HepG2 (cell line): Measurements from ENCODE around the gene CENPP. TPM values are rescaled to one million over a fixed set of nuclear protein-coding genes. Genes with fewer than 3 reads are reported as not detected.

ENCODE experiments used
- ATAC-seq: fragments of 200-7000 bp; cut with Tn5 transposase; 3 replicates; pipeline ENCODE4 v1.9.1; 2020; ENCODE audit warnings: mild to moderate bottlenecking, moderate library complexity
- BruUV-seq: library from RNA; stranded (reverse); fragments of 400-500 nt; replicated peaks from 2 replicates; lab custom pipeline; 2021; lab: Mats Ljungman, UMichigan
- CTCF ChIA-PET: fragments of 300-600 bp; formaldehyde crosslinking; extraction: SDS; loops from one replicate; lab custom pipeline; 2021; ENCODE audit warnings: low total read pairs, inconsistent platforms, low intra/inter-chr PET ratio; lab: Yijun Ruan, JAX
- POLR2A ChIA-PET: fragments of 350-600 bp; sonication (Branson Sonifier 250); formaldehyde crosslinking; loops from one replicate; lab custom pipeline; 2020; ENCODE audit warnings: antibody characterized with exemption, inconsistent platforms; lab: Yijun Ruan, JAX
- DNase-seq: peaks from one replicate; pipeline ENCODE4 v3.0.0-alpha.2; 2015; ENCODE audit warnings: low spot score
- FAIRE-seq: peaks from 3 replicates; lab custom pipeline; 2011; peaks lifted over from hg19 to GRCh38; lab: Jason Lieb, UNC
- H2AFZ ChIP-seq: one replicate; pipeline ENCODE4 v1.6.1; 2011; ENCODE audit warnings: low read length, inconsistent platforms
- H3K27ac ChIP-seq: fragments of 300-600 bp; 3 replicates; pipeline ENCODE4 v1.8.0; 2011; ENCODE audit warnings: mixed run types, mild to moderate bottlenecking, mixed read lengths, low read length, inconsistent platforms; ENCODE audit not compliant: insufficient read depth; ENCODE audit errors: extremely low read length
- H3K27me3 ChIP-seq, 2 experiments: fragments of 200-600 bp in 1 of 2; 2 replicates in 1 of 2; 3 replicates in 1 of 2; pipeline versions ENCODE4 v1.6.0 to v1.8.0; 2011; ENCODE audit warnings: low read length in 2 of 2, mild to moderate bottlenecking in 2 of 2, moderate library complexity in 2 of 2, inconsistent platforms in 1 of 2; ENCODE audit not compliant: insufficient read depth in 2 of 2, control insufficient read depth in 1 of 2
- H3K36me3 ChIP-seq, 2 experiments: fragments of 200-600 bp in 1 of 2; replicated peaks in 1 of 2; 2 replicates in 1 of 2; 3 replicates in 1 of 2; pipeline versions ENCODE4 v1.5.1 to v1.8.0; 2011; ENCODE audit warnings: low read length in 2 of 2, inconsistent platforms in 1 of 2; ENCODE audit not compliant: insufficient read depth in 2 of 2, control insufficient read depth in 1 of 2
- H3K4me1 ChIP-seq: 2 replicates; pipeline ENCODE4 v1.5.1; 2012; ENCODE audit warnings: low read length, inconsistent platforms; ENCODE audit not compliant: insufficient read depth
- H3K4me2 ChIP-seq: 2 replicates; pipeline ENCODE4 v1.6.0; 2011; ENCODE audit warnings: low read depth, low read length, inconsistent platforms
- H3K4me3 ChIP-seq, 3 experiments: fragments of 200-600 bp in 1 of 3; sonication (generic), shearing (Covaris generic) in 1 of 3; replicated peaks in 1 of 3; 2 replicates each; pipeline ENCODE4 v1.5.1; 2011 to 2016; ENCODE audit warnings: low read length in 3 of 3, inconsistent platforms in 2 of 3, low read depth in 2 of 3, mild to moderate bottlenecking in 2 of 3, control low read depth in 1 of 3, mixed read lengths in 1 of 3; ENCODE audit not compliant: insufficient read depth in 1 of 3
- H3K79me2 ChIP-seq: one replicate; pipeline ENCODE4 v1.6.1; 2011; ENCODE audit warnings: low read length, inconsistent platforms; ENCODE audit not compliant: insufficient read depth
- H3K9ac ChIP-seq: 2 replicates; pipeline ENCODE4 v1.6.0; 2011; ENCODE audit warnings: mild to moderate bottlenecking, low read depth, low read length, inconsistent platforms; ENCODE audit not compliant: insufficient read depth
- H3K9me3 ChIP-seq: 2 replicates; pipeline ENCODE4 v1.5.1; 2012; ENCODE audit warnings: mild to moderate bottlenecking, low read length
- H4K20me1 ChIP-seq: 2 replicates; pipeline ENCODE4 v1.6.0; 2011; ENCODE audit warnings: inconsistent platforms, mild to moderate bottlenecking, low read length, moderate library complexity; ENCODE audit not compliant: insufficient read depth
- ADNP ChIP-seq: sonication (generic); formaldehyde crosslinking; IDR thresholded peaks from 2 replicates; pipeline ENCODE4 v1.4.0; 2020; ENCODE audit warnings: missing genetic modification reagents
- KMT2B ChIP-seq: IDR thresholded peaks from 2 replicates; pipeline ENCODE4 v1.6.1; 2016; ENCODE audit warnings: missing genetic modification reagents, missing compliant biosample characterization
- MTF1 ChIP-seq: sonication (generic); formaldehyde crosslinking; IDR thresholded peaks from 2 replicates; pipeline ENCODE4 v1.5.0; 2020; ENCODE audit warnings: missing genetic modification reagents
- NAIF1 ChIP-seq: sonication (generic); formaldehyde crosslinking; IDR thresholded peaks from 2 replicates; pipeline ENCODE4 v1.5.0; 2020; ENCODE audit warnings: mild to moderate bottlenecking, missing genetic modification reagents, borderline replicate concordance
- PITX1 ChIP-seq: sonication (generic); formaldehyde crosslinking; IDR thresholded peaks from 2 replicates; pipeline ENCODE4 v1.5.1; 2020; ENCODE audit warnings: mild to moderate bottlenecking, missing genetic modification reagents
- SOX5 ChIP-seq: IDR thresholded peaks from 2 replicates; pipeline ENCODE4 v1.6.1; 2016; ENCODE audit warnings: borderline replicate concordance
- TBL1XR1 ChIP-seq: fragments of 150-350 bp; IDR thresholded peaks from 2 replicates; pipeline ENCODE4 v1.6.1; 2014; ENCODE audit warnings: borderline replicate concordance, low read length; ENCODE audit not compliant: partially characterized antibody
- TCF12 ChIP-seq, 2 experiments: fragments of 450-650 bp in 1 of 2; sonication (generic) in 1 of 2; formaldehyde crosslinking in 1 of 2; IDR thresholded peaks; 2 replicates each; pipeline versions ENCODE4 v1.6.1 to v1.8.0; 2017 to 2022; ENCODE audit warnings: antibody characterized with exemption in 1 of 2, mild to moderate bottlenecking in 1 of 2, missing genetic modification reagents in 1 of 2, moderate library complexity in 1 of 2
- TRIM24 ChIP-seq: sonication (generic); formaldehyde crosslinking; IDR thresholded peaks from 2 replicates; pipeline ENCODE4 v1.8.0; 2022; ENCODE audit warnings: mild to moderate bottlenecking, missing genetic modification reagents
- ZNF850 ChIP-seq: sonication (generic); formaldehyde crosslinking; conservative IDR thresholded peaks from 2 replicates; pipeline ENCODE4 v1.9.0; 2021; ENCODE audit warnings: mild to moderate bottlenecking, missing genetic modification reagents
- WGBS: methylation state at CpG from one replicate; pipeline ENCODE4 v1.1.6; 2017; ENCODE audit warnings: low lambda C conversion rate; 5-methylcytosine and 5-hydroxymethylcytosine counted together
- in situ Hi-C: cut with HindIII; loops from 2 replicates; pipeline ENCODE4 v1.10.0; 2017; ENCODE audit warnings: low pct_unique_long_range_greater_than_20kb; ENCODE audit not compliant: extremely low pct_ligation_motif_present
- intact Hi-C: fragments of 100-400 bp; cut with micrococcal nuclease; formaldehyde crosslinking; loops from one replicate; pipeline ENCODE4 v1.10.0; 2022; ENCODE audit not compliant: unreplicated experiment
- polyA plus RNA-seq, 8 experiments: library from polyadenylated mRNA; depleted of rRNA in 3 of 8; stranded (reverse) in 7 of 8; unstranded in 1 of 8; fragments of >200 nt; fragmentation: Illumina TruSeq in 4 of 8; extraction: Trizol in 4 of 8; gene quantifications; 2 replicates each; pipeline versions ENCODE4 v1.2.1 to v1.2.3, GENCODE V29; 2011 to 2016; ENCODE audit warnings: low read depth in 4 of 8, missing spikeins in 1 of 8, mixed read lengths in 1 of 8; ENCODE audit not compliant: insufficient read depth in 1 of 8
- total RNA-seq, 5 experiments: library from RNA; depleted of rRNA; stranded (reverse); fragments of >200 nt; fragmentation: Illumina TruSeq; extraction: Trizol; gene quantifications; 2 replicates each; pipeline ENCODE4 v1.2.3, GENCODE V29; 2016; ENCODE audit warnings: low read depth in 1 of 5
- TF ChIP-seq, protein P1 (sequence below): IDR thresholded peaks from 2 replicates; pipeline ENCODE4 v1.6.1; 2016; ENCODE audit warnings: mild to moderate bottlenecking
- TF ChIP-seq, protein P2 (sequence below): sonication (generic); formaldehyde crosslinking; IDR thresholded peaks from 2 replicates; pipeline ENCODE4 v1.8.0; 2022; ENCODE audit warnings: missing genetic modification reagents, low read depth, mild to moderate bottlenecking, borderline replicate concordance
- TF ChIP-seq, protein P3 (sequence below): IDR thresholded peaks from 2 replicates; pipeline ENCODE4 v1.6.1; 2016; ENCODE audit warnings: control low read depth
- TF ChIP-seq, protein P4 (sequence below): sonication (generic); formaldehyde crosslinking; IDR thresholded peaks from 2 replicates; pipeline ENCODE4 v1.5.1; 2020; ENCODE audit warnings: missing genetic modification reagents, mild to moderate bottlenecking, borderline replicate concordance

Gene CENPP
- total and polyA plus RNA-seq, 2 of the 13 experiments (the other 11 are each of a cell fraction or from before 2014, with no cell fraction given), result 2.0 to 11.4 TPM

DNA sequence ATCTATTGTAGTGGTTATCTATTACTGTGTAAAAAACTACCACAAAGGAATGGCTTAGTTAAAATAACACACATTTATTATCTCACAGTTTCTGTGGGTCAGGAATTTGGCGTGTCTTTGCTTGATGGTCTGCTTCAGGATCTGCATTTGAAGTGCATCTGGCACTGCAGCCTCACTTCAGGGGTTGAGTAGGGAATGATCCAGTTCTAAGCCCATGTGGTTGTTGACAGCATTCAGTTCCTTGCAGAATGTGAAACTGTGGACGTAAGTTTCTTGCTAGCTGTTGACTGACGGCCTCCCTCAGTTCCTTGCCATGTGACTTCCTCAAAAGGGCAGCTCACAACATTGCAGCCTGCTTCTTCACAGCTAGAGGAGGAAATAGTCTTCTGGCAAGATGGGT, 80.7 kb downstream of the CENPP start:
- ATAC-seq (no peak), DNase-seq (no peak), FAIRE-seq (no peak)
- H3K27ac ChIP-seq, result no peak overlapping the region
- no peak overlapping the region for H2AFZ ChIP-seq
- POLR2A ChIA-PET, result no interaction called here
- H3K9me3 ChIP-seq, result no peaks in the 10 kb centered on the region
- no peaks in the 10 kb centered on the region for H3K36me3 ChIP-seq
- intact Hi-C loops (no loop called here), in situ Hi-C loops (no loop called here)
- CTCF ChIA-PET, result no interaction called here
- H3K4me2 ChIP-seq, result no peak overlapping the region
- 76% methylated on average over 3 of the region's 3 CpGs for WGBS
- no peaks in the 10 kb centered on the region for H3K27me3 ChIP-seq
- no peaks in the 10 kb centered on the region for H3K4me1 ChIP-seq
- no peak overlapping the region for H3K4me3 ChIP-seq
- H4K20me1 ChIP-seq, result no peaks in the 10 kb centered on the region
- no peak overlapping the region for H3K9ac ChIP-seq
- H3K79me2 ChIP-seq, result no peaks in the 10 kb centered on the region
- BruUV-seq, result no TSS peak
- TF ChIP-seq TBL1XR1 (no peak), MTF1 (CRISPR knock-in tag) (no peak), PITX1 (CRISPR knock-in tag) (no peak), KMT2B (CRISPR knock-in tag) (no peak), SOX5 (CRISPR knock-in tag) (no peak), NAIF1 (CRISPR knock-in tag) (no peak), ZNF850 (CRISPR knock-in tag) (no peak), ADNP (CRISPR knock-in tag) (no peak), TCF12 (IDR thresholded peaks at IDR 0.05) (no peak), TCF12 (CRISPR knock-in tag; IDR thresholded peaks at IDR 0.05) (no peak), TRIM24 (no peak)
- TF ChIP-seq, protein P1, sequence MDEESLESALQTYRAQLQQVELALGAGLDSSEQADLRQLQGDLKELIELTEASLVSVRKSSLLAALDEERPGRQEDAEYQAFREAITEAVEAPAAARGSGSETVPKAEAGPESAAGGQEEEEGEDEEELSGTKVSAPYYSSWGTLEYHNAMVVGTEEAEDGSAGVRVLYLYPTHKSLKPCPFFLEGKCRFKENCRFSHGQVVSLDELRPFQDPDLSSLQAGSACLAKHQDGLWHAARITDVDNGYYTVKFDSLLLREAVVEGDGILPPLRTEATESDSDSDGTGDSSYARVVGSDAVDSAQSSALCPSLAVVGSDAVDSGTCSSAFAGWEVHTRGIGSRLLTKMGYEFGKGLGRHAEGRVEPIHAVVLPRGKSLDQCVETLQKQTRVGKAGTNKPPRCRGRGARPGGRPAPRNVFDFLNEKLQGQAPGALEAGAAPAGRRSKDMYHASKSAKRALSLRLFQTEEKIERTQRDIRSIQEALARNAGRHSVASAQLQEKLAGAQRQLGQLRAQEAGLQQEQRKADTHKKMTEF, result no peak
- TF ChIP-seq, protein P2, sequence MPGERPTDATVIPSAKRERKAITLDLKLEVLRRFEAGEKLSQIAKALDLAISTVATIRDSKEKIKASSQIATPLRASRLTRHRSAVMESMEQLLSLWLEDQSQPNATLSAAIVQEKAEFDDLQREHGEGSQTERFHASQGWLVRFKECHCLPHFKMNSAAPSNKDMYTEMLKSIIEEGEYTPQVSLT (CRISPR knock-in tag), result no peak
- TF ChIP-seq, protein P3, sequence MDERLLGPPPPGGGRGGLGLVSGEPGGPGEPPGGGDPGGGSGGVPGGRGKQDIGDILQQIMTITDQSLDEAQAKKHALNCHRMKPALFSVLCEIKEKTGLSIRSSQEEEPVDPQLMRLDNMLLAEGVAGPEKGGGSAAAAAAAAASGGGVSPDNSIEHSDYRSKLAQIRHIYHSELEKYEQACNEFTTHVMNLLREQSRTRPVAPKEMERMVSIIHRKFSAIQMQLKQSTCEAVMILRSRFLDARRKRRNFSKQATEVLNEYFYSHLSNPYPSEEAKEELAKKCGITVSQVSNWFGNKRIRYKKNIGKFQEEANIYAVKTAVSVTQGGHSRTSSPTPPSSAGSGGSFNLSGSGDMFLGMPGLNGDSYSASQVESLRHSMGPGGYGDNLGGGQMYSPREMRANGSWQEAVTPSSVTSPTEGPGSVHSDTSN, result no peak
- TF ChIP-seq, protein P4, sequence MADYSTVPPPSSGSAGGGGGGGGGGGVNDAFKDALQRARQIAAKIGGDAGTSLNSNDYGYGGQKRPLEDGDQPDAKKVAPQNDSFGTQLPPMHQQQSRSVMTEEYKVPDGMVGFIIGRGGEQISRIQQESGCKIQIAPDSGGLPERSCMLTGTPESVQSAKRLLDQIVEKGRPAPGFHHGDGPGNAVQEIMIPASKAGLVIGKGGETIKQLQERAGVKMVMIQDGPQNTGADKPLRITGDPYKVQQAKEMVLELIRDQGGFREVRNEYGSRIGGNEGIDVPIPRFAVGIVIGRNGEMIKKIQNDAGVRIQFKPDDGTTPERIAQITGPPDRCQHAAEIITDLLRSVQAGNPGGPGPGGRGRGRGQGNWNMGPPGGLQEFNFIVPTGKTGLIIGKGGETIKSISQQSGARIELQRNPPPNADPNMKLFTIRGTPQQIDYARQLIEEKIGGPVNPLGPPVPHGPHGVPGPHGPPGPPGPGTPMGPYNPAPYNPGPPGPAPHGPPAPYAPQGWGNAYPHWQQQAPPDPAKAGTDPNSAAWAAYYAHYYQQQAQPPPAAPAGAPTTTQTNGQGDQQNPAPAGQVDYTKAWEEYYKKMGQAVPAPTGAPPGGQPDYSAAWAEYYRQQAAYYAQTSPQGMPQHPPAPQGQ (CRISPR knock-in tag), result no peak
